PFSK-1 (cell line): ENCODE data around the gene IBTK.

ENCODE experiments used
- POLR2AphosphoS5 ChIP-seq: IDR thresholded peaks from 2 replicates; pipeline ENCODE4 v1.6.1; 2012; ENCODE audit warnings: low read depth, mild to moderate bottlenecking, control low read depth, low read length, moderate library complexity
- SIN3A ChIP-seq: IDR thresholded peaks from 2 replicates; pipeline ENCODE4 v1.6.1; 2012; ENCODE audit warnings: mild to moderate bottlenecking, low read length, moderate library complexity, borderline replicate concordance; ENCODE audit not compliant: insufficient read depth
- TAF1 ChIP-seq: IDR thresholded peaks from 2 replicates; pipeline ENCODE4 v1.6.1; 2012; ENCODE audit warnings: low read length, control low read depth, borderline replicate concordance; ENCODE audit not compliant: insufficient read depth
- TF ChIP-seq, protein P1 (sequence below), 2 experiments: IDR thresholded peaks; 2 replicates each; pipeline versions ENCODE4 v1.6.1 to v1.8.0; 2011 to 2012; ENCODE audit warnings: low read depth in 2 of 2, low read length in 2 of 2, control low read depth in 1 of 2, inconsistent platforms in 1 of 2, mild to moderate bottlenecking in 1 of 2, moderate library complexity in 1 of 2; ENCODE audit not compliant: insufficient read depth in 1 of 2

GRCh38 chr6:82208913-82209312, 38.6 kb downstream of the IBTK start:
- TF ChIP-seq, protein P1, sequence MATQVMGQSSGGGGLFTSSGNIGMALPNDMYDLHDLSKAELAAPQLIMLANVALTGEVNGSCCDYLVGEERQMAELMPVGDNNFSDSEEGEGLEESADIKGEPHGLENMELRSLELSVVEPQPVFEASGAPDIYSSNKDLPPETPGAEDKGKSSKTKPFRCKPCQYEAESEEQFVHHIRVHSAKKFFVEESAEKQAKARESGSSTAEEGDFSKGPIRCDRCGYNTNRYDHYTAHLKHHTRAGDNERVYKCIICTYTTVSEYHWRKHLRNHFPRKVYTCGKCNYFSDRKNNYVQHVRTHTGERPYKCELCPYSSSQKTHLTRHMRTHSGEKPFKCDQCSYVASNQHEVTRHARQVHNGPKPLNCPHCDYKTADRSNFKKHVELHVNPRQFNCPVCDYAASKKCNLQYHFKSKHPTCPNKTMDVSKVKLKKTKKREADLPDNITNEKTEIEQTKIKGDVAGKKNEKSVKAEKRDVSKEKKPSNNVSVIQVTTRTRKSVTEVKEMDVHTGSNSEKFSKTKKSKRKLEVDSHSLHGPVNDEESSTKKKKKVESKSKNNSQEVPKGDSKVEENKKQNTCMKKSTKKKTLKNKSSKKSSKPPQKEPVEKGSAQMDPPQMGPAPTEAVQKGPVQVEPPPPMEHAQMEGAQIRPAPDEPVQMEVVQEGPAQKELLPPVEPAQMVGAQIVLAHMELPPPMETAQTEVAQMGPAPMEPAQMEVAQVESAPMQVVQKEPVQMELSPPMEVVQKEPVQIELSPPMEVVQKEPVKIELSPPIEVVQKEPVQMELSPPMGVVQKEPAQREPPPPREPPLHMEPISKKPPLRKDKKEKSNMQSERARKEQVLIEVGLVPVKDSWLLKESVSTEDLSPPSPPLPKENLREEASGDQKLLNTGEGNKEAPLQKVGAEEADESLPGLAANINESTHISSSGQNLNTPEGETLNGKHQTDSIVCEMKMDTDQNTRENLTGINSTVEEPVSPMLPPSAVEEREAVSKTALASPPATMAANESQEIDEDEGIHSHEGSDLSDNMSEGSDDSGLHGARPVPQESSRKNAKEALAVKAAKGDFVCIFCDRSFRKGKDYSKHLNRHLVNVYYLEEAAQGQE (IDR thresholded peaks at IDR 0.05; ENCODE audit: insufficient read depth in 1 of 2, low read depth in 2 of 2, low read length in 2 of 2) = no peak
- TF ChIP-seq TAF1 = no peak
- no peak for TF ChIP-seq POLR2AphosphoS5
- TF ChIP-seq SIN3A = no peak
